Endothelial cell of umbilical vein (primary cell): Measurements from ENCODE around the gene MGLL. TPM values are rescaled to one million over a fixed set of nuclear protein-coding genes. Genes with fewer than 3 reads are reported as not detected.

ENCODE experiments used
- BruUV-seq: library from RNA; stranded (reverse); fragments of 400-500 nt; replicated peaks from 2 replicates; lab custom pipeline; 2021; lab: Mats Ljungman, UMichigan
- CTCF ChIA-PET: fragments of 300-600, 350-600 bp; sonication (Branson Sonifier 250); formaldehyde crosslinking; loops from one replicate; lab custom pipeline; 2021; ENCODE audit warnings: antibody characterized with exemption, inconsistent platforms; lab: Charles Lee
- POLR2A ChIA-PET: fragments of 300-600, 350-600 bp; sonication (Branson Sonifier 250); formaldehyde crosslinking; loops from one replicate; lab custom pipeline; 2021; ENCODE audit warnings: antibody characterized with exemption, inconsistent platforms; lab: Charles Lee
- DNase-seq: peaks from one replicate; pipeline ENCODE4 v3.0.0-alpha.2; 2011; ENCODE audit warnings: low read depth, low spot score
- FAIRE-seq: peaks from 2 replicates; lab custom pipeline; 2011; peaks lifted over from hg19 to GRCh38; lab: Jason Lieb, UNC
- H2AFZ ChIP-seq: 2 replicates; pipeline ENCODE4 v1.6.0; 2012; ENCODE audit warnings: low read depth, low read length, control low read depth, inconsistent platforms
- H3K27ac ChIP-seq: 2 replicates; pipeline ENCODE4 v1.5.1; 2011; ENCODE audit warnings: low read depth, mild to moderate bottlenecking, control low read depth, low read length, moderate library complexity; ENCODE audit not compliant: insufficient read depth
- H3K27me3 ChIP-seq, 2 experiments: 2 replicates each; pipeline versions ENCODE4 v1.6.0 to v1.6.1; 2011; ENCODE audit warnings: low read length in 2 of 2, mixed read lengths in 1 of 2; ENCODE audit not compliant: control insufficient read depth in 2 of 2, insufficient read depth in 2 of 2
- H3K36me3 ChIP-seq, 2 experiments: 2 replicates in 1 of 2; 3 replicates in 1 of 2; pipeline ENCODE4 v1.5.1; 2011; ENCODE audit warnings: low read length in 2 of 2, mild to moderate bottlenecking in 1 of 2, moderate library complexity in 1 of 2; ENCODE audit not compliant: control insufficient read depth in 2 of 2, insufficient read depth in 2 of 2; ENCODE audit errors: extremely low read depth in 1 of 2
- H3K4me1 ChIP-seq: 3 replicates; pipeline ENCODE4 v1.5.1; 2011; ENCODE audit warnings: mild to moderate bottlenecking, low read length; ENCODE audit not compliant: control insufficient read depth, insufficient read depth; ENCODE audit errors: extremely low read depth
- H3K4me2 ChIP-seq: 2 replicates; pipeline ENCODE4 v1.6.1; 2011; ENCODE audit warnings: low read length, control low read depth, mixed read lengths; ENCODE audit not compliant: insufficient read depth
- H3K4me3 ChIP-seq, 3 experiments: fragments of 200-600 bp in 1 of 3; sonication (generic), shearing (Covaris generic) in 1 of 3; replicated peaks in 1 of 3; 2 replicates each; pipeline ENCODE4 v1.5.1; 2011 to 2016; ENCODE audit warnings: control low read depth in 3 of 3, low read length in 3 of 3, mild to moderate bottlenecking in 2 of 3, inconsistent platforms in 1 of 3, low read depth in 1 of 3, moderate library complexity in 1 of 3; ENCODE audit not compliant: insufficient read depth in 1 of 3
- H3K79me2 ChIP-seq: 2 replicates; pipeline ENCODE4 v1.6.0; 2012; ENCODE audit warnings: low read length, inconsistent platforms; ENCODE audit not compliant: control insufficient read depth, insufficient read depth
- H3K9ac ChIP-seq: replicated peaks from 2 replicates; pipeline ENCODE3; 2011; ENCODE audit warnings: low read length, control low read depth; ENCODE audit not compliant: insufficient read depth; ENCODE audit errors: extremely low read depth
- H3K9me1 ChIP-seq: replicated peaks from 3 replicates; pipeline ENCODE4 v1.6.0; 2011; ENCODE audit warnings: mild to moderate bottlenecking, low read length; ENCODE audit not compliant: control insufficient read depth, insufficient read depth; ENCODE audit errors: extremely low read depth
- H3K9me3 ChIP-seq: replicated peaks from 2 replicates; pipeline ENCODE4 v1.5.1; 2012; ENCODE audit warnings: low read length, inconsistent platforms; ENCODE audit not compliant: control insufficient read depth, insufficient read depth
- H4K20me1 ChIP-seq: replicated peaks from 2 replicates; pipeline ENCODE3; 2011; ENCODE audit warnings: mild to moderate bottlenecking, low read length; ENCODE audit not compliant: control insufficient read depth, insufficient read depth; ENCODE audit errors: extremely low read depth
- CTCF ChIP-seq, 2 donors: IDR thresholded peaks; 1 replicate in 1 of 2; 2 replicates in 1 of 2; pipeline ENCODE4 v1.5.1; 2011; ENCODE audit warnings: low read length in 2 of 2, mild to moderate bottlenecking in 2 of 2, moderate library complexity in 2 of 2, control low read depth in 1 of 2, inconsistent platforms in 1 of 2, low read depth in 1 of 2; ENCODE audit not compliant: insufficient read depth in 1 of 2; ENCODE audit errors: extremely low read depth in 1 of 2
- EZH2 ChIP-seq: IDR thresholded peaks from 2 replicates; pipeline ENCODE4 v1.6.1; 2012; ENCODE audit warnings: borderline replicate concordance, low read depth, mild to moderate bottlenecking, moderate library complexity, low read length, inconsistent platforms; ENCODE audit not compliant: severe bottlenecking
- FOS ChIP-seq: IDR thresholded peaks from 2 replicates; pipeline ENCODE4 v1.6.1; 2011; ENCODE audit warnings: mild to moderate bottlenecking, low read length, moderate library complexity, borderline replicate concordance; ENCODE audit not compliant: insufficient read depth
- GATA2 ChIP-seq: IDR thresholded peaks from 2 replicates; pipeline ENCODE4 v1.7.0; 2011; ENCODE audit warnings: low read depth, mild to moderate bottlenecking, moderate library complexity, mixed read lengths, low read length; ENCODE audit not compliant: insufficient read length, insufficient read depth
- JUN ChIP-seq: IDR thresholded peaks from 2 replicates; pipeline ENCODE4 v1.6.1; 2011; ENCODE audit warnings: borderline replicate concordance, low read depth; ENCODE audit not compliant: insufficient read length, insufficient read depth
- MAX ChIP-seq: IDR thresholded peaks from 2 replicates; pipeline ENCODE4 v1.6.1; 2011; ENCODE audit not compliant: insufficient read depth, insufficient read length
- MYC ChIP-seq: IDR thresholded peaks from one replicate; pipeline ENCODE4 v1.6.1; 2011; ENCODE audit warnings: mild to moderate bottlenecking, low read depth, low read length
- POLR2A ChIP-seq: IDR thresholded peaks from 2 replicates; pipeline ENCODE4 v1.6.1; 2012; ENCODE audit warnings: low read depth, mild to moderate bottlenecking, control low read depth, low read length
- POLR2AphosphoS5 ChIP-seq: IDR thresholded peaks from 2 replicates; pipeline ENCODE4 v1.6.1; 2012; ENCODE audit warnings: low read depth, mild to moderate bottlenecking, control low read depth, low read length, moderate library complexity; ENCODE audit not compliant: insufficient read depth
- dilution Hi-C: fragments of 300-500 bp; cut with MboI; formaldehyde crosslinking; loops from one replicate; pipeline ENCODE4 v1.15.0; 2019; ENCODE audit warnings: low sequenced_read_pairs; ENCODE audit not compliant: extremely low pct_ligation_motif_present
- intact Hi-C: fragments of 100-400 bp; cut with micrococcal nuclease; formaldehyde crosslinking; loops from one replicate; pipeline ENCODE4 v1.10.0; 2022
- polyA plus RNA-seq, 4 experiments: library from polyadenylated mRNA; depleted of rRNA in 3 of 4; stranded (reverse) in 3 of 4; unstranded in 1 of 4; fragments of >200 nt; gene quantifications; 2 replicates each; pipeline versions ENCODE4 v1.2.1 to v1.2.3, GENCODE V29; 2011 to 2012; ENCODE audit warnings: missing spikeins in 1 of 4
- total RNA-seq: library from RNA; stranded (reverse); gene quantifications from 2 replicates; pipeline ENCODE4 v1.2.3, GENCODE V29; 2021

The MGLL gene
- total and polyA plus RNA-seq, 2 donors (not counting 3 experiments of a cell fraction or from before 2014, with no cell fraction given) = 30.7 to 60.2 TPM

DNA sequence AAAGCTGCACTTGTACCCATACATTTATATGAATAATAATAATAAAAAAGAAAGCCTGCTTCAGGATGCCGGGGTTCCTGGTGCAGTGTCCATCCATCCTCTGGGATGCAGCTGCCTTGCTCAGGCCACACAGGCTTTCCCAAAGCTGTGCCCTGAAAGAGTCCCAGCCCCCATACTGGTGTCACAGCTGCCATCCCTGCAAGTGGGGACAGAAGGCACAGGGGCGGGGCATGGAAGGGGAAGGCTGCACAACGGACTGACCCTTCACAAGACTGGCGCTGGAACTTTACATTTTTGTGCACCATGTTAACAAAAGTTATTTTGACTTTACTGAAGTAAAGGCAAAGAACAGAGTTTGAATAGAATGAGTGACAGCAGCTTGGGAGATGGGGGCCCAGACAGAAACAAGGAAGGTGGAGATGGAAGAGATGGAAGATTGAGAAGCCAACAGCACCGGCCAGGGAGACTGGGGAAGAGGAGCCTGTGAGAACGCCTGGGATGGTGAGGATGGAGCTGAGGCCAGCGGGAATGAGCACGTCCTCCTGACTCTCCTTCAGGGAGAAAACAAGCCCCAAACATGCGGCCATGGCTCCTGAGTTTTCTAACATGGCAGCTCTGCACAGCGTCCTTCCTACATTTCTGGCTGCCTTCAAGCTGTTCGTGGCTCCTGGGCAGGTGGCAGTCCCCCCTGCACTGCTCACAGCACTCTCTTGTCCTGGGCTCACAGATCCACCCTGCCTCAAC lies 76.5 kb downstream of the MGLL start:
- Histone ChIP-seq H2AFZ (no peak overlapping the region), H3K9ac (no peak overlapping the region), H3K4me2 (no peak overlapping the region), H3K27me3 (no peaks in the 10 kb centered on the region), H3K27ac (no peak overlapping the region), H3K9me3 (no peaks in the 10 kb centered on the region), H3K79me2 (no peaks in the 10 kb centered on the region), H3K4me1 (peaks cover 26% of the 10 kb centered on the region), H3K9me1 (no peaks in the 10 kb centered on the region), H3K4me3 (no peak overlapping the region), H4K20me1 (no peaks in the 10 kb centered on the region), H3K36me3 (no peaks in the 10 kb centered on the region)
- POLR2A ChIA-PET = no interaction called here
- BruUV-seq = no TSS peak
- intact Hi-C loops = no loop called here
- no peak for FAIRE-seq
- no peak for TF ChIP-seq GATA2
- TF ChIP-seq CTCF (IDR thresholded peaks at IDR 0.05; ENCODE audit: extremely low read depth in 1 of 2, insufficient read depth in 1 of 2, low read depth in 1 of 2, low read length in 2 of 2) = no peak
- no peak for TF ChIP-seq MYC
- TF ChIP-seq FOS = no peak
- TF ChIP-seq JUN = no peak
- TF ChIP-seq EZH2 = no peak
- TF ChIP-seq POLR2AphosphoS5 = no peak
- no peak for TF ChIP-seq POLR2A
- TF ChIP-seq MAX = no peak
- dilution Hi-C loops = no loop called here
- DNase-seq = no peak
- CTCF ChIA-PET = no interaction called here
